H1 (cell line): ENCODE measurements around the gene HPN. TPM values are rescaled to one million over a fixed set of nuclear protein-coding genes. Genes with fewer than 3 reads are reported as not detected.

Experiments used
- CHD7 ChIP-seq: fragments of 300-600 bp; sonication (generic); IDR thresholded peaks from 2 replicates; pipeline ENCODE4 v1.7.1; 2012; ENCODE audit warnings: low read length, moderate library complexity, mild to moderate bottlenecking, inconsistent platforms; ENCODE audit not compliant: insufficient replicate concordance
- POLR2A ChIP-seq, 2 experiments: IDR thresholded peaks; 1 replicate in 1 of 2; 2 replicates in 1 of 2; pipeline ENCODE4 v1.6.1; 2011; ENCODE audit warnings: low read depth in 2 of 2, low read length in 2 of 2, mild to moderate bottlenecking in 2 of 2; ENCODE audit errors: control extremely low read depth in 1 of 2
- RNF2 ChIP-seq: fragments of 200-900, 300-1000 bp; sonication (generic); IDR thresholded peaks from 2 replicates; pipeline ENCODE4 v1.7.1; 2016; ENCODE audit warnings: borderline replicate concordance, low read depth, mild to moderate bottlenecking, antibody characterized with exemption, low read length; ENCODE audit not compliant: poor library complexity, severe bottlenecking; ENCODE audit errors: missing control alignments
- SAP30 ChIP-seq: fragments of 300-600 bp; sonication (generic); IDR thresholded peaks from 2 replicates; pipeline ENCODE4 v1.7.1; 2012; ENCODE audit warnings: low read length, moderate library complexity, mild to moderate bottlenecking, inconsistent platforms; ENCODE audit not compliant: insufficient read depth, insufficient replicate concordance
- polyA plus RNA-seq, 7 experiments: library from polyadenylated mRNA; depleted of rRNA in 3 of 7; stranded (reverse) in 5 of 7; unstranded in 2 of 7; fragments of >200 nt in 5 of 7; fragments of 200-250 nt in 2 of 7; gene quantifications; 1 replicate in 5 of 7; 2 replicates in 1 of 7; 4 replicates in 1 of 7; pipeline versions ENCODE4 v1.2.1 to v1.2.3, GENCODE V29; 2011 to 2013; ENCODE audit warnings: missing spikeins in 2 of 7, mixed read lengths in 2 of 7
- total RNA-seq: library from RNA; stranded (reverse); fragmentation: NEBNext Ultra II Directional; extraction: Animal tissue kit (Norgen Biotek cat#: 25700); gene quantifications from 2 replicates; pipeline ENCODE4 v1.2.1, GENCODE V29; 2021

HPN gene
- total and polyA plus RNA-seq, 2 of the 8 experiments (the other 6 are each of a cell fraction or from before 2014, with no cell fraction given) = 14.7 to 33.7 TPM

- no peak for TF ChIP-seq CHD7
- no peak for TF ChIP-seq RNF2
- TF ChIP-seq SAP30 = no peak
- TF ChIP-seq POLR2A (IDR thresholded peaks at IDR 0.05; ENCODE audit: control extremely low read depth in 1 of 2, low read depth in 2 of 2, low read length in 2 of 2) = no peak
These were observed 32.4 kb downstream of the HPN start (continued) for GRCh38 chr19:35073941-35074340.
